GM19043 (cell line): ENCODE results near the gene RTN1.

Source experiments
- ATAC-seq: cut with Tn5 transposase; IDR thresholded peaks from one replicate; pipeline ENCODE4 v1.9.1; 2021; ENCODE audit warnings: low read depth; ENCODE audit not compliant: unreplicated experiment

Gene RTN1, protein sequence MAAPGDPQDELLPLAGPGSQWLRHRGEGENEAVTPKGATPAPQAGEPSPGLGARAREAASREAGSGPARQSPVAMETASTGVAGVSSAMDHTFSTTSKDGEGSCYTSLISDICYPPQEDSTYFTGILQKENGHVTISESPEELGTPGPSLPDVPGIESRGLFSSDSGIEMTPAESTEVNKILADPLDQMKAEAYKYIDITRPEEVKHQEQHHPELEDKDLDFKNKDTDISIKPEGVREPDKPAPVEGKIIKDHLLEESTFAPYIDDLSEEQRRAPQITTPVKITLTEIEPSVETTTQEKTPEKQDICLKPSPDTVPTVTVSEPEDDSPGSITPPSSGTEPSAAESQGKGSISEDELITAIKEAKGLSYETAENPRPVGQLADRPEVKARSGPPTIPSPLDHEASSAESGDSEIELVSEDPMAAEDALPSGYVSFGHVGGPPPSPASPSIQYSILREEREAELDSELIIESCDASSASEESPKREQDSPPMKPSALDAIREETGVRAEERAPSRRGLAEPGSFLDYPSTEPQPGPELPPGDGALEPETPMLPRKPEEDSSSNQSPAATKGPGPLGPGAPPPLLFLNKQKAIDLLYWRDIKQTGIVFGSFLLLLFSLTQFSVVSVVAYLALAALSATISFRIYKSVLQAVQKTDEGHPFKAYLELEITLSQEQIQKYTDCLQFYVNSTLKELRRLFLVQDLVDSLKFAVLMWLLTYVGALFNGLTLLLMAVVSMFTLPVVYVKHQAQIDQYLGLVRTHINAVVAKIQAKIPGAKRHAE

DNA sequence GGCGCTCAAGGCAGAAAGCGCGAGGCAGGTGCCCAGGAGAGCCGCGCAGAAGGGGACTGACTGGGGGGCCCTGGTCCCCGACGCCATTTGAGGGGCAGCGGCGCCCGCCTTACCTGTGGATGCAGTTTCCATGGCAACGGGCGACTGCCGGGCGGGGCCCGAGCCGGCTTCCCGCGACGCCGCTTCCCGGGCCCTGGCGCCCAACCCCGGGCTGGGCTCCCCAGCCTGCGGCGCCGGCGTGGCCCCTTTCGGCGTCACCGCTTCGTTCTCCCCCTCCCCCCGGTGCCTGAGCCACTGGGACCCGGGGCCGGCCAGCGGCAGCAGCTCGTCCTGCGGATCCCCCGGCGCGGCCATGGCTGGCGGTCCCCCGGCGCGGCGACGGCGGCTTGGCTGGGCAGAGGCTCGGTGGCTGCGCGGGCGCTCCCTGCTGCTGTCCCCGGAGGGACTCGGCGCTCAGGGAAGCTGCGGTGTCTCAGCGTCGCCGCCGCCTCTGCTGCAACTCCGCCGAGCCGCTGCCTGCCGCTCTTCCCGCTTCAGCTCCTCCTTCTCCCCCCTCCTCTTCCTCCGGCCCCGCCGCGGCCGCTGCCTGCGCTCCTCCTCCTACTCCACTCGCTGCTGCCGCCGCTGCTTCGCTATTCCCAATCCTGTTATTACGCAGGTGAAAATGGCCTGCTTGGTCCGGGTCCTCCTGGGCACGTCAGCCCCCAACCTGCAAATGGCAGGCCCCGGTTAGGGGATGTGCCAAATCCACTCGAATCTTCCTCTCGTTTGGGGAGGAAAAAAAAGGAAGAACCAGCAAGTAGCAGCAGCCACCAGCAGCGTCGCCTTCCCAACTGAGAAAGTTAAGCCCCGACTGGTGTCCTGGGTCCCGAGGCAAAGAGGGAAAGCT lies at the start of gene RTN1:
Gene RTN1 (minus strand): TSS at position 500 of the 889 bp plus-strand sequence. CDS start 146 bp downstream, at position 354.
- ATAC-seq, result no peak

DNA sequence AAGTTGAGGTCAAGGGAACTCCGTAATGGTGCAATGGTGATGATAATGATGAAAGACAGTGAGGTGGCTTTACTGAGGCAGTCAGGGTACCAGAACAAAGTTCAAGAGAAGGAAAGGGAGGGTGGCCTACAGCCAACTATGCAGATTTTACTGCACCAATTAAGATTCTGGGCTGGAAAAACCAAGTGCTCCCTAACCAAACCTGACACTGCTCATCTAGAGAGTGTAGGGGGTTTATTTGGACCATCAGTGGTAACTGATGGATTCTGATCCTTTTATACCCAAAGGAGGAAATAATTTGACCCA lies 49.8 kb upstream of the RTN1 start:
- ATAC-seq, result no peak

DNA sequence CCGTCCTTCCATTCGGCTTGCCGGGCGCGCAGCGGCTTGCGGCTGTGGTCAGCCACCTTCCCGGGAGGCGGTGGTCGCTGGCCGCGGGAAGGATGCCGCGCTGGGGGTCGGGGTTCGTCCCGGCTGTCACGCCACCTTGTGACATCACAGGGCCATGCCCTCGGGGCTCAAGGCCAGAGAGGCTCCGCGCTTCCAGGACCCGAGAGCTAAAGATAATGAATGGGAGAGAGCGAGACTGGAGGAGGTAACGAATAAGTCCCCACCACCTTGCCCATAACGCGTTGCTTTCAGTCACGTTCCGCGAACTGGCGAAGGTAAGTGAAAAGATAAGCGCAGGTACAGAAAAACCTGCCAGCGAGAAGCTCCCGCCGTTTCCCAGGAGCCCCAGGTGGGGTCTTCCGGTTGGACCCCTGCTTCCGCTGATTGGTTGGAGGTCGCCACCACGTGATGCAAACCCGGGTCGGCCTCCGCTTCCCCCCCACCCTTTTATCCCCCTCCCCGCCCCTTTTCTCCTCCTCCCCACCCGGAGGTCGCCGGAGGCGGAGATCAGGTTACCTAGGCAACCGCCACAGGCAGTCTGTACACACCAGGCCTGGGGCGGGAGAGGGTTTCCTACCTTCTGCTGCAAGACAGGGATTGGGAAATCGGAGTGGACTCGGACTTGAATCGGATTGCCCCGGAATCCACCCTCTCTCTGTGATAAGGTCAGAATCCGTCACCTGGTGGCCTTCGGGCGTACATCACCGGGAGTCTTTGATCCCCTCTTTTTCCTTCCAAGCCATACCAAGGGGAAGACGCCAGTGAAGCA lies 49.2 kb upstream of the RTN1 start, which contains the start of gene LRRC9:
Gene LRRC9 (plus strand): TSS at position 575 of the 808 bp plus-strand sequence.
- ATAC-seq, result peak; percentile 13

DNA sequence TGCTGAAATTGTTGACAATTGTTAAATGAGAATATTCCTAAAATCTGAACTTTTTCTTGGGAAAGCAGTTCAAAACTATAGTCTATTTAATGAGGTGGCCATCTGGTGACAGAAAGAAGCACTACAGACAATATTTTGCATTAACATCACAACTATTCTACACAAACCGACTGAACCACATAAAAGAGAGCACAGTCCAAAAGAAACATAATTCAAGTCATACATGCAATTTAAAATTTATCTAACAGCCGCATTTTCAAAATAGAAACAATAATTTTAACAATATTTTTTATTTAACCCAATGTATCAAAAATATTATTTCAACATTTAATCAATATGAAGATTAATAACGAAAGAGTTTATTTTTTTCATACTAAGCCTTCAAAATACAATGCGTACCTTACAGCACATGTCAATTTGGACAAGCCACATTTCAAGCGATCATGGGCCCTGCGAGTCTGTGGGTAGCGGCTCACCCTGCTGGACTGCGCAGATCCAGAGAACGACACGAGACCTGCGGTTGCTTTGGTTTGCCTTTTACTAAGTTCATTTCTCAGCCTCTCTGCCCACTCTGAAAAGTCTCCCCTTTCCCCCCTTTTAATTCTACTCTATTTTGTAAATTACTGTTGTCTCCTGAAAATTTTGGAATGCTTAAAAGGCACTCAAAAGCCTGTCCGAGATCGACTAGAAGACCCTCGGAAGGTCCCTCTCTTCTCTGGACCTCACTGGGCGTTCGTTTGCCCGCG lies 48.4 kb upstream of the RTN1 start:
- ATAC-seq, result peak; percentile 49

DNA sequence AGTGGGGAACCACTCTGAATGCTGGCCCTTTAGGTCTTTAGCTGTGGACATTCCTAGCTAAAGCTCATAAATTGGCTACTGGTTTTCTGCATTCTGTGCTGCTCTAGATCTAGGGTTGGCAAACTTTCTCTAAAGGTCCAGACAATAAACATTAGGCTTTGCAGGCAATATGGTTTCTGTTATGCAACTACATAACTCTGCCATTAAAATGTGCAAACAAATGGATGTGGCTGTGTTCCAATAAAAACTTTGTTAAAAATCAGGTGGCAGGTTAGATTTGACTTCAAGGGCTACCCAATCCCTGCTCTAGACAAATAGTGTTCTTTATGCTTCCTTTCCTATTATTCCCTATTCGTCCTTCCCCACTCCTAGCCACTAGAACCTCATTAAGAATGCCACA lies 42.6 kb upstream of the RTN1 start:
- no peak for ATAC-seq

DNA sequence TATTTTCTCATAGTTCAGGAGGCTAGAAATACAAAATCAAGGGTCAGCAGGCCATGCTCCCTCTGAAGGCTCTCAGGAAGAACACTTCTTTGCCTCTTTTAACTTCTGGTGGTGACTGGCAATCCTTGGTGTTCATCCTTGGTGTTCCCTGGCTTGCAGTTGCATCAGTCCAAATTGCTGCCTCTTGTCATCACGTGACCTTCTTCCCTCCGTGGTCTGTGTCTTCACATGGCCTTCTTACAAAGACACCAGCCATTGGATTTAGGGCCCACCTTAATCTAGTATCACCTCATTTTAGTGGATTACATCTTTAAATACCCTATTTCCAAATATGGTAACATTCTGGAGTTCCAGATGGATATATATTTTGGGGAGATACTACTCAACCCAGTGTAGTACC lies 41.9 kb upstream of the RTN1 start:
- no peak for ATAC-seq

DNA sequence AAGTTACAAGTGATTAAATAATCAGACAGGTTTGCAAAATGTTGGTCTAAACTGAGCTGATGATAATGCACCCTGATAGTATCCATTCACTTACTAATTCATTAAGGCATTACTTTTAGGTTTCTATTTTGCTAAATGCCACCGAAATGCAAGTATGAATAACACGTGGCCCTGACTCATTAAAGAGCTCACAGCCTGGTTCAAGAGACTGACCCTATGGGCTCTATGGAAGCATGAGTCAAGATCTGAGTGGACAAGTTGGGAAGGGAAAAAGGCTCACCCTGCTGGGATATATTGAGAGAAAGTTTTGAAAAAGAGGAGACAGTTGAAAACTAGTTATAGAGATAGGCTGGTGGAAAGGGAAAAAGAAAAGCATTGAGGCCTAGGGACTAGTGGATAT lies 34.6 kb upstream of the RTN1 start:
- no peak for ATAC-seq

DNA sequence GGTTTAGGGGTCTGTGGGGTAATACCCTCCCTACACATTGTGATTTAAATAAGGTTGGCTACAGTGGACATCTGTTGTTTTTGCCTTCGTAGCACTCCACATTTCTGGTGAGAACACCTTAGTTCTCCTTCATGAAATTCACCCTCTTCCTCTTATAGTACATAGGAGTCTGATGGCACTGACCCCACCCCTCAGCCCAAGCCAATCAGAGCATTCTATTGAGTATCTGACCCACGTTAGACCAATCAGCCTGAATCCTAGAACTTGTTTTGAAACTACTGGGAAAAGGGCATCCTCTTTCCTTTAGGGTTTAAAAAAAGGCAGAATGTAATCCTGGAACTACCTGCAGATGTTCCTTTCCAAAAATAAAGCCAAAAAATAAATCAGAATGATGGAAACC lies 33.6 kb upstream of the RTN1 start:
- ATAC-seq, result no peak

DNA sequence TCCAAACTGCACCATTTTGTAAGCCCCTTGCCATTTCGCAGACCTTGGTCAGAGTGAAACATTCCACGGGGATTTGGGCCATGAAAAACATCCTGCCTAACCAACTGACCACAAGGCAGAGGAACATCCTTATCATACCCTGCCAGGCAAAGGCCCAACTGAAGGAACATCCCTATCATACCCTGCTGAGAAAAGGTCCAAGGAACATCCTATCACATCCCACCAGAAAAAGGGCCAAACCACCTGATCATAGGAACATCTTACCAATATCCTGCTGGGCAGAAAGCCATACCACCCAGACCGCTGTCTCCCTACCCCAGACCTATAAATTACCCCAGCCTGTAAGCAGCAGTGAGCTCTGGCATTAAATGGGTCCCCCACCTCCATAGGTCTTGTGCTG lies 30.0 kb upstream of the RTN1 start:
- no peak for ATAC-seq

DNA sequence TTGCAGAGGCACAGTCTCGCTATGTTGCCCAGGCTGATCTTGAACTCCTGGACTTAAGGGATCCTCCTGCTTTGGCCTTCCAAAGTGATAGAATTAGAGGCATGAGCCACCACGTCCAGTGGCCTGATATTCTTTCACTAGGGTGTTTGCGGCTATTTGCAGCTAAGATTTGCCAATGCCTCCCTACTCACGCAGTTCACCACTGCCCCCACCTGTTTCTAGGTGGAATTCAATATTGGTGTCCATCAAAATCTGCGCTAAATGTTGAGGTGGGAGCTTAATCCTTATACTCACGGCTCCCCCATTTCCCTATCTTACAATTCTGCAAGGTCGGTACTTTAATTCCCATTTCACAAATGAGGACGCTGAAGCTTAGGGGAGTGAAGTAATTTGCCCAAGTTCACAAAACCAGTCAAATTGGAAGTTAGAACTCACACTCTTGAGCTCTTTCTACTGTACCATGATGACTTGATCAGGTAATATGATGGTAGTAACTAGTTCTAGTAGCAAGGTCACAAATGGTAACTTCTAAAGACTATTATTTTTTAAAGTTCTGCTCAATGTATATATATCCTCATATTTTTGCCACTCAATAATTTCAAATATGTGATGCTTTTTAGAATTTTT lies 27.3 kb upstream of the RTN1 start:
- no peak for ATAC-seq

DNA sequence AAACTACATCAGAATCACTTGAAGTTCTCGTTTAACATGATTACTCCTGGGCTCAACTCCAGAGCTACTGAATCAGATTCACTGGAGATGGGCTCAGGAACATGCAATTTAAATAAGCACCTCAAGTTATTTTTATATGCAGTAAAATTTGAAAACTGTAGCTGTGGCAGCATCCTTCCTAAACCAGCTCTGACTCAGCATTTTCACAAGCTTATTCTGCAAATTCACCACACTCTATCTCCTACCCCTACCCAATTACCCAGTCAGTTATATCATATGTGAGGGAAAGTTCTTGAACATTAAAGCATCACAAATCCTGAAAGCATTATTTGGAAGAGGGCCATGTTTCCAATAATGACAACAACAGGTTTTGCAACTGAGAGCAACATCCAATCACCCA lies 25.1 kb upstream of the RTN1 start:
- no peak for ATAC-seq

DNA sequence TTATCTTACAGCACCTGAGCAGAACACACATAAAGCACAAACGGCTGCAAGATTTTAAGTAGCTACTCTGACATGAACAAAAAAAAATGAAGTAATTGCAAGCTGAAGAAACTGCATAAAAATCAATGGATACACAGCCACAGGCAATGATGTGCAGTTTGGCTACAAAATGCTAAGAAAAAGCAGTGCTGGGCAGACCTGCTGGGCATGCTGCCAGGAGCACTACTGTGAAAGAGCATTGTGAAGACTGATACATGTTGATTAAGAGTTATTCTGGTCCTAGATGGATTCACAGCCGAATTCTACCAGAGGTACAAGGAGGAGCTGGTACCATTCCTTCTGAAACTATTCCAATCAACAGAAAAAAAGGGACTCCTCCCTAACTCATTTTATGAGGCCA lies 20.1 kb upstream of the RTN1 start:
- no peak for ATAC-seq

DNA sequence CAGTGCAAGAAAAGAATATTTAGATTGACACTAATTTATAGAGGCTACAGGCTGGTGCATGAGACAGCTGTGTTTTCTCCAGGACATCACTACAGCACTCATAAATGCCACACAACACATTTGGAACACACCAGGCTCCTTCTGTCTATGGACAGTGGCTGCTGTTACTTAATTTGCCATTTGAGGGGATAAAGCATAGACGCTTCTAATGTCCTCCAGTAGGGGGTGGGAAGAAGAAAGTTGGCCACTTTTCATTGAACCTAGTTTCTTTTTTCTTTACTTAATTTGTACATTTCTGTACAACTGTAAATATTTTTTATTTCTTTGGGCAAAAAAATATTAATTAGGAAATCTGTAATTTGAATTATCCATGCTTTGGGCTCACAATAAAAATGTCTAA lies 12.4 kb upstream of the RTN1 start:
- no peak for ATAC-seq

DNA sequence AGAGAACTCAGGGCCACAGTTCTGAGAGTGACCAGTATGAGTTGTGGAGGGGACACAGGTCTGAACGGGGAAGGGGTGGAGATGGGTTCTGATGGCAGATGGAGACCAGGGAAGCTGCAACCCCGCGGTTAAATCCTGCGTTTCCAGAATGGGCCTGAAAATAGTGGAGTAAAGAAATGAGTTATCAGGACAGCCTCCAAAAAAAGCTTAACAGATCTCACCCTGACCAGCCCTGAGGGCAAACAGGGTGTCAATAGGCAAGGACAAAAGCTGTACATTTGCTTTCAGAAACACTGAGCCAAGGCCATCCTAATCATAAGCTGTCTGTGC lies 555 bp upstream of the RTN1 start:
- no peak for ATAC-seq

DNA sequence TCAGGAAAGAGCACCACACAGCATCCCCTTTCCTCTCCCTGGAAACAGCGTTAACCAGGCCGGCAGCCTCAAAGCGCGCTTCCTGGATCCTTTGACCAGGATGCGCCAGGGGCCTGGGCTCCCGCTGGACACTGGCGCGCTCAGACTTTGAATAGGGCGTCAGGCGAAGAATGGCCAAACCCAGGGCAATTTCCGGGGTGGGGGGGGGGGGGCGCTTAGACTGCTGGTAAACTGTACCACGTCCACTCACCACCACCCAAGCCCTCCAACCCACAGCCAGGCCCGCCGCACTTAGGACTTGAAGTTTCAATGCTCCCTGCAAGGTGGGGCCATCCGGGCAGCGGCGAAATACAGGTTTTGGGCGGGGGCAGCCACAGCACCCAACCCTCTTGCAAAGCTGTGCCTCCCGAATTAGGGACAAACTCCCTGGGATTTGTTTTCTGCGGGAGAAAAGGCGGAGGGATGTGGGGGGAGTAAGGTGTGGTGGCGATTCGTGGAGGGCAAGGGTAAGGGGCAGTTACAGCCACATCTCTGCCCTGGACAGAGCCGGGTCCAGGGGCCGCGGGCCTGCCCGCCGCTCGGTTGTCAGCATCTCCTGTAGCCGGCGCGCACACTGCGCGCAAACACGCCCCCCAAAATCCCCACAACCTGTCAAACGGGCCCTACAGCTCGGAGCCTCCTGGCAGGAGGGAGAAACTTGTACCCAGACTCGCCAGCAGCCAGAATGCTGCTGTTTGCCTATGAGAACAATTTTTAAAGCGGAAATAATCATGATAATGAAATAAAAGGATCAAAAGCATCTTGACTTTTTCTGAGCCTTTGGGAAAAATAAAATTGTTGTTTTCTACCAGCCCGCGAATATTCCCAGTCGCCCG lies 958 bp downstream of the RTN1 start:
- ATAC-seq, result no peak

DNA sequence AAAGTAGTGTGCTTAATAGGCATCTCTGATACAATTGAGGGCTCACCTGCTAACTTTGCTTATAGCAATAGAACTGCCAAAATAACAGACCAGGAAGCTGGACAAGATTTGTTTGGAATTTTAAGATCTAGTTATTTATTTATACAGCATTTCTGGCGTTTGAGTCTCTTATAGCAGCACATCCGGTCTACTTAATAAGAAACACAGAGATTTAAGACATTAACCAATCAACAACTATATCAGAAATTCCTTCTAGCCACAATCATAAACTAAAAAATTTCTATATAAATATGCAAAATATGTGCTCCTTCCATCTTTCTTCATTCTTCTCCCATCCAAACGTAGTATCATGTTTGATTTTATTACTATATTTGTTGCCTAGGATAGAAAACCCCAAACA lies 2.6 kb downstream of the RTN1 start:
- no peak for ATAC-seq

DNA sequence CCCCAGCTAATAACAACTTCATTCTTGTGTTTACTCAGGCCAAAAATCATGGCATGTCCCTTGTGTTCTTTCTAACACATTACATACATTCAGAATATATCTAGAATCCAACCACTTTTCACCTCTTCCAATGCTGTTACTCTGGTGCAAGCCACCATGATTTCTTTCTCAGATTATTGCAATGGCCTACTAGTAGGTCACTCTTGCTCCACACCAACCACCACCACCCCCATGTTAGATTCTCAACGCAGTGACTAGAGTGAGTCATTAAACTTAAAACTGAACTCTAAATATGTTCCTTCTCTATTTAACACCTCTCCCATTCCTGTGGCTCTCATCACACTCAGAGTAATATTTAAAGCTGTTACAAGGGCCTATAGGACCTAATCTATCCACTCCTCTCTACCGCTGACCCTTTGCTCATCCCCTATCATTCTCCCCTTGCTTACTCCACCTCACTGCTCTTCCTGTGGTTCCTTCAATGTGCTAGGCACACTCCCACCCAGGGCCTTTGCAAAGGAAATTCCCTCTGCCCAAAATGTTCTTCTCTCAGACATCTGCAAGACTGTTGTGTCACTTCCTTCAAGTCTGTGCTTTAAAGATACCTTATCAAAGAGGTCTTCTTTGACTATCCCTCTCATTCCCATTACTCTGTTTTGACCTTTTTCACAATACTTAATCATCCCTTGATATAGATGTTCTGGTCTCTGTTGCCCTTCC lies 6.6 kb downstream of the RTN1 start:
- no peak for ATAC-seq

DNA sequence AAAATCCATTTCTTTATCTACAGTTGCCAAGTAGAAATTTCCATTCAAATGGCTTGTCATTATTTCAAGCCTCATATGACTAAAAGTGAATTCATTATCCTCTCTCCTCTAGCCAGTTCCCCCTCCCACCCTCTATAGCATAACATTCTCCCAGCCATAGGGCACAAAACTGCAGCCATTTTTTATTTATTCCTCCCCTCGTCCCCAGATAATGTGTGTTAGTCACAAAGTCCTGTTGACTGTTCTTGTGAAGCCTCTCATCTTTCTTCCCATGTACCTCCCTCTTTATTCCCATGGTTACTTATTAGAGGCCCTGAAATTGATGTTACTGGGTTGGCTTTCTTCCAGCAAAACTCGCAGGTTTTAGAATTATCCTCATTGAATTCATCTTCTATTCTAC lies 13.2 kb downstream of the RTN1 start:
- no peak for ATAC-seq
